Glomerular visceral epithelial cell (primary cell): ENCODE data around the gene COX8A.
"Not testable (repeated sequence)": the region's sequence is repeated elsewhere in the genome, so short reads cannot be mapped to it uniquely, and the experiment has no call there.

Experiments used
- DNase-seq: peaks from one replicate; pipeline ENCODE4 v3.0.0-alpha.2; 2016; ENCODE audit errors: extremely low spot score

COX8A gene

GRCh38 chr11:63969461-63969860 lies 5.0 kb upstream of the COX8A start:
- no peak for DNase-seq

- no peak for DNase-seq
Measured at GRCh38 chr11:63970902-63971301, 3.5 kb upstream of the COX8A start.

DNA sequence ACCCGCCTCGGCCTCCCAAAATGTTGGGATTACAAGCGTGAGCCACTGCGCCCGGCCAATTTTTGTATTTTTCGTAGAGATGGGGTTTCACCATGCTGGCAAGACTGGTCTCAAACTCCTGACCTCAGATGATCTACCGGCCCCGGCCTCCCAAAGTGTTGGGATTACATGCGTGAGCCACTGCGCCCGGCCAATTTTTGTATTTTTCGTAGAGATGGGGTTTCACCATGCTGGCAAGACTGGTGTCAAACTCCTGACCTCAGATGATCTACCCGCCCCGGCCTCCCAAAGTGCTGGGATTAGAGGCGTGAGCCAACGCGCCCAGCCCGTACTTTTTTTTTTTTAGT lies 535 bp upstream of the COX8A start:
- DNase-seq: not testable (repeated sequence)

DNA sequence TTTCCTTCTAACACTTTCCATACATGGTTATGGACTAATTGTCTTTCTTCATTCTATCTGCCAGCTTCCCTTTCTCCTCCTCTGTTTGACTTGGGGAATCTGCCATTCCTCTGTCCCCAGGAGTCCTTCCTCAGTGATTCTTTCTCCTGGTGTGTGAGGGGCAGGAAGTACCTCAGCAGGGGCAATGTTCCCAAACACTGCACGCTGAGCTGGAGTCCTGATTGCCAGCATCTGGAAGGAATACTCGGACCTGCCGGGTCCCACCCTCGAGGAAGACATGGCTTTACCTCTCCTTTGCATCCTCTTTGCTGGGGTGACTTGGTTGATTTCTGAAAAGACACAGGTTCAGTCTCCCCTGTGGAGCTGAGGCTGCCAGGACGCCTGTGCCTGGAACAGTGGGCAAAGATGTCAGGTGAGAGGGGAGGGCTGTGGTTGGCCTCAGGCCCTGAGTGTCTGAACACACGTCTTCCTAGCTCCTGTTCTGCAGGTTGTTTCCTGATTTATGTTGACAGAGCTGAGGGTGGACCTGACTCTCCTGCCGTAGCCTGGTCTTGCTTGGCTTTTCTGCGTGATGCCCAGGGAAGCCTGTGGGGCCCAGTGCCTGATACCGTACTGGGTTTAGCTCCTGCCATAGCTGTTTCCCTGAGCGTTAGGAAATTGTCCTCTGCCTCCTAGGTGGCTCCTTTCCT lies 4.3 kb downstream of the COX8A start:
- DNase-seq: no peak

GRCh38 chr11:63979426-63979825 lies 5.0 kb downstream of the COX8A start:
- no peak for DNase-seq

- DNase-seq: peak; percentile 27
Measured at GRCh38 chr11:63985812-63986155, 11.4 kb downstream of the COX8A start.

DNA sequence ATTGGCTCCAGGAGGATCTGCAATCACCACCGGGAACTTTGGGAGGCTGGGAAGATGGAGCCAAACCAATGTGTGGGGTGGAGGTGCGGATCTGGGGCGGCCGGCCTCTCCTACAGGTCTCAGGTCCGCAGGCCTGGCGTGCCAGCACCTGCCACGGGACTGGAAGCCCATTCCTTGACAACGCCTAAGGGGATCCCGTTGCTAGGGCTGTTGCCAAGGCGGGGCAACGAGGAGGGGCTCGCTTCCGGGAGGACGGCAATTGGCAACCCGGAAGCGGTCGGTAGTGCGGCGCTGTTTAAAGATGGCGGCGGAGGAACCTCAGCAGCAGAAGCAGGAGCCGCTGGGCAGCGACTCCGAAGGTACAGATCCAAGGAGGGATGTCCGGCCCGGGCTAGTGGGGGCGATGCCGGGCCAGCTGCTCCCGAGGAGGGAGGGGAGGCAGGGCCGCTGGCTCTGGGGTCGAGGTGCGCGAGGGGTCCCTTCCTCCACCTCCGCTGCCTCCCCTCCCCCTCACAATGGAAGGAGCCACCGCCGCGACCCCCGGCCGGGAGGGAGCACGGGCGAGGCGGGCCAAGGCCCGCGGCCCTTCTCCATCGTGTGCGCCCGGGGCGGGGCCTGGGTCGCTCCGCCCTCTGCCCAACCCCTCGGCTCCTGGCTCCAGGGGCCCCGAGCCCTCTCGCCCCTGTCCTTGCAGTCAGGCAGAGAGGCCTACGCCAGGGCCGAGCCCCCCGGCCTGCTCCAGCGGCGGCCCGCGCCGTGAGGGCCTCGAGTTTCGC lies 11.9 kb downstream of the COX8A start, which contains the start of gene OTUB1:
Gene OTUB1 (plus strand): TSS at position 283 of the 776 bp plus-strand sequence. CDS start 19 bp downstream, at position 302.
- DNase-seq: peak; percentile 91

DNA sequence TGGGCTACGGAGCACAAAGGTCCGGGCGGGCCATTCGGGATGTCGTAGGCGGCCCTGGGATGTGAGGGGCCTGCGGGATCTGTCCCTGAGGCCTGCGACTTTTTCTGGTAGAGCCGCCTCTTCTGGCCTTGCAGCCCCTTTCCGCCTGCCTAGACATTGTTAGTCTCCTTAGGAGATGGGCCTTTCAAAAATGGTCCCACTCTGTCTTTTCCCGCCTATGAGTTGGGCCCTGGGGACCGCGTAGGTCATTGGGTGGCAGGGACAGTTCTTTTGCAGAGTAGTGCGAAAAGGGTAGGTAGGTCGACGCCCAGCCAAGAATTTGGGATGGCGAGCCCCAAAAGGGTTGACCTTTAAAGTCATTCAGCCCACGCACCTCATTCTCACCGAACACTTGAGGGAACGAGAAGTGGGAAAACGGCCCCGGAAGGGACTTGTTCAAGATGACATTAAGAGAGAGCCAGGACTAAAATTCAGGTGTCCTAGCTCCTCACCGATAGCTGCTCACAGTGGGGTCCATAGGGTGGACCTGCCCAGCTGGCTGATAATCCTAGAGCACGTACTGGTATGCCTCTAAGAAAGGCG lies 12.6 kb downstream of the COX8A start:
- no peak for DNase-seq

DNA sequence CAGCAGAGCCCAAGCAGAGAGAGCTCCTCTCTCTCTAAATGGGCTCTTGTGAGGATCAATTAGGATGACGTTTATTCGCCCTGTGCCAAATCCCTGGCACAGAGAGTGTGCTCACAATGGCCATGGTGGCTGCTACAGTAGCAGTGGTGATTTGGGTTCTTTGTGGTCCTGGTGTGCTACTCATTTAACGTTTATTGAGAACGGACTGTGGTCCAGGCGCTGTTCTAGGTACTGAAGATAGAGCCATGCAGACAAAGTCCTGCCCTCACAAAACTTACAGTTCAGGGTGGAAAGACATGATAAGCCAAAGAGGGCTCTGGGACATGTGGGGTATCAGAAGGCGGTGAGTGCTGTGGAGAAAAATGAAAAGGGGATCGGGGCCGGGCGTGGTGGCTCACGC lies 17.1 kb downstream of the COX8A start:
- DNase-seq: no peak

GRCh38 chr11:63993100-63993499 lies 18.7 kb downstream of the COX8A start:
- no peak for DNase-seq

DNA sequence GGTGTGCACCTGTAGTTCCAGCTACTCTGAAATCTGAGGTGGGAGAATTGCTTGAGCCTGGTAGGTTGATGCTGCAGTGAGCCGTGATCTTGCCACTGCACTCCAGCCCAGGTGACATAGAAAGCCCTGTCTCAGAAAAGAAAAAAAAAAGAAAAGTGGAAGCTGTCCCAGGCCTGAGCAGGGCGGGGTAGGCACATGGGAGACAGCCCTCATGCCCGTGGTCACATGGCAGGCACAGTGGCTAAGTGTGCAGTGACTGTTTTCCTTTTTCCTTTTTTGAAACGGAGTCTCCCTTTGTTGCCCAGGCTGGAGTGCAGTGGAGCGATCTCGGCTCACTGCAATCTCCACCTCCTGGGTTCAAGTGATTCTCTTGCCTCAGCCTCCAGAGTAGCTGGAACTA lies 19.6 kb downstream of the COX8A start:
- DNase-seq: no peak

DNA sequence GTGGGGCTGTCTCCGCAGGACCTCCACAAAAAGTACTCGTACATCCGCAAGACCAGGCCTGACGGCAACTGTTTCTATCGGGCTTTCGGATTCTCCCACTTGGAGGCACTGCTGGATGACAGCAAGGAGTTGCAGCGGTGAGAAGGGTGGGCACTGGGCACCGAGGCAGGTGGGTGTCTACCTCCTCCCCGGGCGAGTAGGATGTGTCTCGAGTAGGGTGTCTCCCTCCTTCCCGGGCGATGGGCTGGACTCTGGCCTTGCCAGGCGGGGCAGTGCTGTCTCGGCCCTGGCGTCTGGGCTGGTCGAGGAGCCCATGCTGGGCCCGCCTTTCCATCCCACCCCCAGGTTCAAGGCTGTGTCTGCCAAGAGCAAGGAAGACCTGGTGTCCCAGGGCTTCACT lies 22.1 kb downstream of the COX8A start:
- no peak for DNase-seq

DNA sequence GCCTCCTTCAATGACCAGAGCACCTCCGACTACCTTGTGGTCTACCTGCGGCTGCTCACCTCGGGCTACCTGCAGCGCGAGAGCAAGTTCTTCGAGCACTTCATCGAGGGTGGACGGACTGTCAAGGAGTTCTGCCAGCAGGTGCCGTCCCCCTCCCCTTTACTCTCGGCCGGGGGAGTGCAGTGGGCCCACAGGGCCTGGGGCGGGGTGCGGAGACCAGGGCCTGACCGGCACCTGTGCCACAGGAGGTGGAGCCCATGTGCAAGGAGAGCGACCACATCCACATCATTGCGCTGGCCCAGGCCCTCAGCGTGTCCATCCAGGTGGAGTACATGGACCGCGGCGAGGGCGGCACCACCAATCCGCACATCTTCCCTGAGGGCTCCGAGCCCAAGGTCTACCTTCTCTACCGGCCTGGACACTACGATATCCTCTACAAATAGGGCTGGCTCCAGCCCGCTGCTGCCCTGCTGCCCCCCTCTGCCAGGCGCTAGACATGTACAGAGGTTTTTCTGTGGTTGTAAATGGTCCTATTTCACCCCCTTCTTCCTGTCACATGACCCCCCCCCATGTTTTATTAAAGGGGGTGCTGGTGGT lies 22.8 kb downstream of the COX8A start:
- DNase-seq: no peak

DNA sequence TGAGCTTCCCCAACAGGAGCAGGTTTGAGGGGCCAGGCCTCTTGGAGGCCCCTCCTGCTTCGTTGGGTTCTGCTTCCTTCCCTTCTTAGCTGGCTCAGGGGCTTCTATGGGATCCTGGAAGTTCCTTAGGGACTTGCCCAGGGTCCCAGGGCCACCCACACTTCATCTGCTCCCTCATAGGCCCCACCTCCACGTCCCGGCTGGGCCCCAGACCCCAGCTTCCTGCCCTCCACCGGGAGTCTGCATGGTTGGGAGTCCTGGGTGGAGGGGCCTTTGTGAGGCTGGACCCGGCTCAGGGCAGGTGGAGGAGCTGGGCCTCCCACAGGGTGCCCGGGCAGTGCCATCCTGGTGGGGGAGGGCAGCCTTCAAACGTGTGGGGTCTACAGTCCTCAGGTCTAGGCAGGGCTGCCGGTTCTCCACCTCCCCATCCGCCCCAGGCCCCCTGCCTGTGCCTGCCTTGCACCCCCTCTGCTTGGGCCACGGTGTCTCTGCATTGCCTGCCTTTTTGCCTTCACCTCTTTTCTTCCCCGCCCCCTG lies 23.4 kb downstream of the COX8A start:
- DNase-seq: no peak

- no peak for DNase-seq
Measured at GRCh38 chr11:63998558-63999348, 24.3 kb downstream of the COX8A start.

GRCh38 chr11:63999349-64000025 lies 25.1 kb downstream of the COX8A start:
- no peak for DNase-seq

- DNase-seq: no peak
Measured at GRCh38 chr11:64000026-64000739, 25.8 kb downstream of the COX8A start.

DNA sequence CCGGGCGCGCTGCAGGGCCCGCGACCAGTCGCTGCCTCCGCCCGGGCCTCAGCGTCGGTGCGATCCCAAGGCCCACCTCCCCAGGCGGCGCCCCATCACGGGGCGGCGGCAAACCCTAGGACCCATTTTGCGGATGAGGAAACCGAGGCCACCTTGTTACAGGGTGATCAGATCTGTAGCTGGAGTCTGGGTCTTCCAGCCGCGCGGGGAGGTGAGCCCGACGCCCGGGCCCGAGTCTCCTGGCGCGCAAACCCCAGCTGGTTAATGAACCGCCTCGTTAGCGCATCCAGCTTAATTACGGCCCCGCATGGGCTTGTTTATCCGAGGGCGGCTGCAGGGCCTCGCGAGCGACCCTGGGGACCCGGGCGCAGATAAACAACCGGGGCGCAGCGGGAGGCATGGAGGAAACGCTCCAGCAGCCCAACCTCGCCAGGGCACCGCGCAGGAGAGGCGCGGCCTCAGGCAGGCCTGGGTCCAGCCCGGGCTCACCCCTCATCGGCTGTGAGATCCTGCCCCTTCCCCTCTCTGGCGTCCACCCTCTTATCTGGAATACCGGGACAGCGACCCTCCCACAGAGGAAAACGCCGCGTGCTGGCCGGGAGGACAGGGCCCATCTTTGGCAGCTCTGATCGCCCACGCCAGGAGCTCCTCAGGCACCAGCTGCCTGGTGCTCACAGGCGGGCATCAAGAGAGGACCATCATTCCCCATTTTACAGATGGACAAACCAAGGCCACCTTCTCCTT lies 26.5 kb downstream of the COX8A start:
- no peak for DNase-seq
